DMS 273 (cell line): ENCODE data around the gene UFC1.

Source experiments
- DNase-seq: peaks from one replicate; lab custom pipeline; 2025; ENCODE audit not compliant: unreplicated experiment; lab: John Stamatoyannopoulos, UW

Gene UFC1

GRCh38 chr1:161133220-161133740, 20.5 kb upstream of the UFC1 start:
- DNase-seq: no peak

- DNase-seq: no peak
These were observed 15.9 kb upstream of the UFC1 start for GRCh38 chr1:161137881-161138280.

DNA sequence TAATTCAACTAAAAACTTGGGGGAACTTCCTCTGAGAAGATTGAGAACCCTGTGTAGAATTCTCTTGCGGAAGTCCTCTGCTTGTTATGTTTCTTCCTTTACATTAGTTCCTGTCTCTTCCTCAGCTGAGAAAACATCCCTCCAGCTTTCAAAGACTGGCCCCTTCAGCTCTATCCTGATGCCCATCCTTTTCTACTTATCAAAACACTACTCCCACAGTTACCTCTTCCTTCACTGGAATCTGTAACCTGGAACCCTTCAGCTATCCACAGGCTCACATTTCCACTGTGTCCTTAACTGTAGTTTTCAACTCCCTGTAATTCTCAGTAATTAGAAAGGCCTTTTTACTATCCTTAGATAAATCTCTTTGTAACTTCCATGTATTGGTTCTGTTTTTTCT, 15.3 kb upstream of the UFC1 start:
- DNase-seq: no peak

GRCh38 chr1:161139766-161140165, 14.0 kb upstream of the UFC1 start:
- peak; percentile 67 for DNase-seq

DNA sequence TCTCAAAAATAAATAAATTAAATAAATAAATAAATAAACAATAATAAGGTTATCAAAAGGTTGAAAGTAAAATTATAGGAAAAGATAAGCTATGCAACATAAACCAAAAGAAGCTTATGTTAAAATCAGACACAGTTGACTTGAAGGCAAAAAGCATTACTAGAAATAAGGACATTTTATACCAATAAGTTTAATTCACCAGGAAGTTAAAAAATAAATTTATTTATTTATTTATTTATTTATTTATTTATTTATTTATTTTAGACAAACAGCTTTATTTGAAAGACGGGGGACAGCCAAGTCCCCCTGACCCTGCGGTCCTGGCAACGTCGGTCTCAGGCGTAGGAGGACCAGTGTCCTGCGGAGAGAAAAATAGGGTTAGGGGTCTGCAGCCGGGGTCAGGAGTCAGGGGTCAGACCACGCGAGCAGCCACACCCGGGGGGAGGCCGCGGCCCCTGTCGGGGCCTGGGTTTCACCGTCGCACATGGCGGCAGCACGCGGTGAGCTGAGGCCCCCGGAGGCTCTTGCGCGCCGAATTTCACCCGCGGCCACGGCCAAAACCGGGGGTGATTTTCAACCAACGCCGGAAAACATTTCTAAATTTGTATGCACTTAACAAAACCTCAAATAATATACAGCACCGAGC, 12.9 kb upstream of the UFC1 start:
- DNase-seq: no peak

GRCh38 chr1:161145832-161146231, 7.9 kb upstream of the UFC1 start:
- no peak for DNase-seq

DNA sequence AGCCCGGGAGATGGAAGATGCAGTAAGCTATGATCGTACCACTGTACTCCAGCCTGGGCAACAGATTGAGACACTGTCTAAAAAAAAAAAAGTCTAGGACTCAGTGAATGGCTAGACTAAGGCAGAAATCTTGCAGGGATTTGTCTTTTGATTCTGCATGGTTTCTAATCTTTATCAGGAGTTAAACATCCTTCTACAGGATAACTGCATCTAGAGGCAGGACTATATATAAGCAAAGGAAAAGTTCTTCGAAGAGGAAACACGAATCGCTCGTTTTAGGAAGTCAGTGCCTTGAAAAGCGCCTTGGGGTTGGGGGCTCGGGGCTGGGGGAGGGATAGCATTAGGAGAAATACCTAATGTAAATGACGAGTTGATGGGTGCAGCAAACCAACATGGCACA, 602 bp upstream of the UFC1 start:
- DNase-seq: peak; percentile 46

GRCh38 chr1:161157867-161158266, 4.1 kb downstream of the UFC1 start:
- DNase-seq: no peak

- no peak for DNase-seq
These were observed 4.7 kb downstream of the UFC1 start for GRCh38 chr1:161158316-161159010.

DNA sequence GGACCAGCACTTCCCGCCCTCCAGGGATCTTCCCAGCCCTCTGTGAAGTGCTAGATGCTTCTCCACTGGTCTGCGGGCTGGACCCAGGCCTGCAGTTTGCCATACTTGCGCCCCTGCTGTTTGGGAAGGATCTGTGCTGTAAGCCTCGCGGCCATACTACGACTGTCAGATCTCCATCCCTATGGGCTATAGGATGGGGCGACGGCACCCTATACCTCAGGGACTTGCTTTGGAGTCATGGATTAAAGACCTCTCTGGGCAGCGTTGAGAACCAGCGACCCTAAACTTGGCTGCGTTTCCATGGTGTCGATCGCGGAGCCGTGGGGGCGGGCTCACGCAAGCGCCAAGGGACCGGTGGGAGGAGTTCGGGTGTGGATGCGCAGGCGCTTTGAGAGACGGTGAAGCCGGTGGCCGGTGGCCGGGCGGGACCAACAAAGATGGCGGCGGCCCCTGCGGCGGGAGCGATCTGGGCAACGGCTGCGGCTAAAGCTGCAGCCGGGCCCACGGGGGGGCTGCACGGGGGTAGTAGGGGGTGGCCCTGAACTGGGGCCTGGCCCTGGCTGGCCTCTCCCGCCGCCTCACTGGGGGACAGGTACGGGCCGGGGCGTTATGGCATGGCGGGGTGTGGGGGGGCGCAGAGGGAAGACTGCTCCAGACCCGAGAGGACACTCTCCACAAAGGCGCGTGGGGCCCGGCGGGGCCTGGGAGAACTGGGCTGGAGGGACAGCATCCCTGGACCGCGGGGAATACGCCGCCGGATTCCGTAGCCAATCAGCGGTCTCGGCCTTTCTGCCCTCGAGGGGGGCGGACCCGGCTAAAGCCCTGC, 5.5 kb downstream of the UFC1 start, which contains the start of gene USP21:
TSS of gene USP21 (plus strand) at position 414 of the 826 bp plus-strand sequence. CDS start 1,141 bp downstream, outside the sequence.
- DNase-seq: peak; percentile 97

DNA sequence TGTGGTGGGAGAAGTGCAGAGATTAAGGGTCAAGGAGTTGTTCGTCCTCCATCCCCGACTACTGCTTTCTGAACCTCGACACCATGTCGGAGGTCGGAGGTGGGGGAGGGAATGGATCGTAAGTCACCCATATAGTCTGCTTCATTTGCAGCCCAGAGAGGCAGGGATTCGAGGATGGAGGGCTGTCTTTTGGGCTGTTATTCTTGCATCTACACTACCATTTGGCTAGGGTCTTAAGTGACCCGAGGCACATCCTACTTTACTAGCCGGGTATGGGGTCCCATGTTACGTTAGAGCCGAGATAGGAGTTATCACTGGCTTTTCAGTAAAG, 6.1 kb downstream of the UFC1 start:
- no peak for DNase-seq

GRCh38 chr1:161160671-161161145, 6.9 kb downstream of the UFC1 start:
- DNase-seq: no peak

DNA sequence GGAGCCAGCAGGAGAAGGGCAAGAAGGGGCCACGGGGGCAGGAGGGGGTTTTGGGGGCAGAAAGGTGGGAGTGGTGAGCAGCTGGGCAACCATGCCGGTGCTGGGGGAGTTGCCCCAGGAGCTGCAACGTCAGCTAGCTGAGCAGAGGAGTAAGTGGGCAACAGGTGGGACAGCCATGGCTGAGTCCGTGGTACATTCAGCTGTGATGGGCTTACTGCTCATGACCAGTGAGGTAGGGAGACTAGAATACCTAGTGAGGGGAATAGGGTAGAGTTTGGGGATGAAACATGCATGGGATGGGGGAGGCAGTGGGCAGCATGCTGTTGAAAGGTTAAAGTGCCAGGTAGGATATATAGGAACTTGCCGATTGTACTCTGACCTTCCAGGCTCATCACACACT, 7.9 kb downstream of the UFC1 start:
- no peak for DNase-seq

- DNase-seq: no peak
These were observed 8.3 kb downstream of the UFC1 start for GRCh38 chr1:161162052-161162451.

- no peak for DNase-seq
These were observed 9.0 kb downstream of the UFC1 start for GRCh38 chr1:161162806-161163205.

GRCh38 chr1:161163793-161164192, 10.0 kb downstream of the UFC1 start:
- DNase-seq: no peak

GRCh38 chr1:161164901-161165610, 11.3 kb downstream of the UFC1 start:
- no peak for DNase-seq

DNA sequence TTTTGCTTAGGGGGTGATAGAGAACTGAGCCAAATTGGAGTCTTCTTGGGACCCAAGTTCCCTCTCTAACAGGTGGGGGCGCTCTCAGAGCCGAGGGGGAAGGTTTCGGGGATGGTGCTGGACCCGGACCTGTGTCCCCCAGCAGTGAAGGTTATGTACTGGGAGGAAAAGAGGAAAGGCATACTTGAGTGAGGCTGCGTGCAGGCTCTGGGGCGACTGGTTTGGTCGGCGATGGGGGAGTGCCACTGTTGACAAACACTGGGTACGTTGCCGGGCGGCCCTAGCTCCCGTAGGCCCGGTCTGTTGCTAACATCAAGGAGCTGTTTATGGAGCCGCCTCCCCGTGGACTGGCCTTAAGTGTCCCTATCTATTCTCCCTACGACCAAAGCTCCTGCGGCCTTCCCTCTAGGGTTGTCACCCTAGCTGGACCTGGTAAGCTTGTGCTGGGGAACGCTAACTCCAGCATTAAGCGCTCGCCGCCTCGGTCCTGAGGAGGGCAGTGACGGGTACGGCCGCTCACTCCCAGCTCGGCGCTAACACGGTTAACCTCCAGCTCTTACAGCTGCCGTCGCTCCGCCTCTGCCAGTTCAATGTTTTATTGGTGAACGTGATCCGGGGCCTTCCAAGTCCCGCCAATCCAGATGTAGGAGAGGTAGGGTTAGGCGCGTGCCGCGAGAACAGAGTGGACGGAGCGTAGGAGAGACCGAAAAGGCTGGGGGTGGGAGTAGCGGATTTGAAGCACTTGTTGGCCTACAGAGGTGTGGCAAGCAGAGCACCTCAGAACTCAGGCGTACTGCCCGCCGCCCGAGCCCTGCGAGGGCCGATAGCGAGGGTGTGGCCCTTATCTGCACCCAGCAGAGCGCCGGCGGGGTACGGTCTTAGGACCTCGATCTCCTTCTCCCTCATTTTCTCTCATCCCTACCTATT, 12.2 kb downstream of the UFC1 start, which contains the start of gene PPOX:
TSS of gene PPOX (plus strand) at position 685 of the 927 bp plus-strand sequence. CDS start 422 bp downstream, outside the sequence.
- peak; percentile 99 for DNase-seq

GRCh38 chr1:161166669-161167548, 13.1 kb downstream of the UFC1 start:
- peak; percentile 66 for DNase-seq
